ENCODE results near the gene C1orf105.

Gene C1orf105

DNA sequence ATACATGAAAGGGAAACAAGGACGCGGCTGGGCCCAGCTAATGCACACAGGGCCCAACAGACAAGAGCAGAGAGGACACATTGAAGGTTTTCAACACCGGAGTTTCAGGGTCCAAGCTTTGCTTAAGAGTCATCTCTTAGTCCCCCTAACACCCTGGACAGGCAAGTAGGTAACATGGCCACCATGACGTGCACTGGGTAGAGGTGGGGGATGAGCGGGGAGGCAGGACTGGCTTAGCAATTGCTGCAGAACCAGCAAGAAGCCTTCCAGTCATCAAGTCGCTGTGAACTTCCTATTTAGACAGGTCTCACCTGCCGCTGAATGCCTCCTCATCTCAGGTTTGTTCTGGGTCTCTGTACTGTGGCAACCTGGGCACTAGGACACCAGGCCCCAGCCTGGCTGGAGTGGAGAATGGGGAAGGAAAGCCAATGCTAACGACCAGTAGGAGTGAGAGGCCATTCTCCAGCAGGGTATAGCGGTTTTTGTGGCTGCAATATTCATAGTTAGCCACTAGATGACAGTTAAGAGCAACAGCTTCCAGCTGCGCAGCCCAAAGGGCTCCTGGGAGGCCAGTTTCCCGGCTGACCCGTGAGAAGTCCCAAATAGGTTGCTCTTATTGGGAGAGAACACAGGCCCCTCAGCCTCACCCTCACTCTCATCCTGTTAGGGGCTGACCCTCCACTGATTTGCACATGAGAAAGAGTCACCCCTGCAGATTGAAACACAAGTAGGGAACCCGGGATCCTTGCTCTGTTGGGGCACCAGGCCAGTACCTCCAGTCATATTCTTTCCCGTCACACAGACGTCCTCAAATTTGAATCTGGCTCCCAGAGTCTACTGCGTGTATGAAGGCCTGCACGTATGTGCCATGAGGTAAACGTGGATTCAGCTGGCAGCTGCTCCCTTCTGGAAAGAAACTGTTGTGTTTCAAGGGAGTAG lies 29.4 kb downstream of the C1orf105 start:
- H3K27me3 Mint-ChIP-seq, result peaks cover 3% of the 10 kb centered on the region
- peaks cover 6% of the 10 kb centered on the region for H3K4me1 Mint-ChIP-seq
- H3K9me3 Mint-ChIP-seq, result no peaks in the 10 kb centered on the region
- H3K4me3 Mint-ChIP-seq, result no peak overlapping the region
- DNase-seq (ENCODE audit: low spot score in 2 of 2) (peak; percentile 34 to 37), ATAC-seq (ENCODE audit: low read depth) (peak; percentile 88)
- no peaks in the 10 kb centered on the region for H3K36me3 Mint-ChIP-seq
- no peak overlapping the region for H3K27ac Mint-ChIP-seq

DNA sequence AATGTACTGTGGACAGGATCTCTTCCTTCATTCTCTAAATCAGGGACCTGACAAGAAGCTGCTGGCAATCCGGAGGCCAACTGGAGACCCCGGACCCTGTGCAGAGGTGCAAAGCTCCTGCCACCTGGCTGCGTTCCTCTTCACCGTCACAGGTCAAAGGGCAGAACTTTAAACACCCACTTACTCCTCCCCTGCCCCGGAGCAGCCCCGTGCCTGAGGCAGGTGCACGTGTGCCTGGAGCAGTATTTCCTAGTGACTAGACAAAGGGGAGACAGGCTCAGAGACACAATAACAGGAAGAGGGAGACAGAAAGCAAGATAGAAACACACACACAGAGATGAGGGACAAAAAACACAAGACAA lies 30.0 kb downstream of the C1orf105 start:
- Mint-ChIP-seq H3K4me1 (peaks cover 6% of the 10 kb centered on the region), H3K9me3 (no peaks in the 10 kb centered on the region), H3K4me3 (no peak overlapping the region), H3K36me3 (no peaks in the 10 kb centered on the region), H3K27ac (no peak overlapping the region), H3K27me3 (peaks cover 3% of the 10 kb centered on the region)
- DNase-seq (ENCODE audit: low spot score in 2 of 2), result no peak
- no peak for ATAC-seq (ENCODE audit: low read depth)

DNA sequence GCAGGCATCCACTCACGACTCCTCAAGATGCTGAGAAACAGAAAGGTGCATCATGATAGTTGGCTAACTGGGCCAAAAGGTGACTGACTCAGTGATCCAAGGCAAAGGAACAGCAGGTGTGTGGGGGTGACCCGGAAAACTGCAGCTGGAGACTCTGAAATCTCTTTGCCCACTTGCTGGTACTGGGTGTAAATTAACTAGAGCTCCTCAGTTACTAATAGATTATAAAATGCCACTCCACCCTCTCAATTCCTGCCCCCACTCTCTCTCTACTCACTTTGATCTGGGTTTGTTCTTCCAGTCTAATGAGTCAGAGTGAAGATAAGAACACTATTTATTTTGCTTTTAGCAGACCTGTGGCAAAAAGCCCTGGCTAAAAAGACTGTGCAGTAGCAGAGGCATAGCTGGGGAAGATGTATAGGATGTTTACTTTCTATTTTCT lies 30.5 kb downstream of the C1orf105 start:
- H3K9me3 Mint-ChIP-seq, result no peaks in the 10 kb centered on the region
- H3K27ac Mint-ChIP-seq, result no peak overlapping the region
- no peak for ATAC-seq (ENCODE audit: low read depth)
- peaks cover 6% of the 10 kb centered on the region for H3K4me1 Mint-ChIP-seq
- peaks cover 3% of the 10 kb centered on the region for H3K27me3 Mint-ChIP-seq
- no peaks in the 10 kb centered on the region for H3K36me3 Mint-ChIP-seq
- H3K4me3 Mint-ChIP-seq, result no peak overlapping the region
- DNase-seq (ENCODE audit: low spot score in 2 of 2), result no peak

DNA sequence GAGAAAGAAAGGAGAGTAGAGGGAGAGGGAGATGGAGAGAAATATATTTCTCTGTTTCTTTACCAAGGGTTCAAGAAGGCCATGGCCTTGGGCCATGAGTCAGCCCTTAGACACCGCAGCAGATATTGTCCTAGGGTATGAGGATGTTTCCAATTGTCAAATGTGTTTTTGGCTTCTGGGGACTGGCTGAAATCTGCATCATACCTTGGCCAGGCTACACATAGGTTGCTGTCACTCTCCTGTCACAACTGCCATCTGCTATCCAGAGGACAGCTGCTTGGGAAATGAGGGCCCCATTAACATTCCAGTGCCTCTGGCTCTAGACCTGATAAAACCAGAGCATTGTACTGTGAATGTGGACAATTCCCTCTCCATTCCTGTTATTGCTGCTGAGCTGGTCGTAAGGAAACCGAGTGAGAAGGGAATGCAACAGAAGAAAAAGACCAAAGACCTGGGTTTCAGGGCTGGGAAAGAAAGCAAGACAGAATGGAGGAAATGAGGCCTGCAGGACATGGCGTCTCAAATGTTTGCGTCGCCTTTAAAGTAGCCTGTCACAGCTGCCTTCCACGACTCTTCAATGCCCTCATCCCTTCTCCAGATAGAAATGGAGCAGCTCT lies 32.2 kb downstream of the C1orf105 start:
- H3K36me3 Mint-ChIP-seq, result no peaks in the 10 kb centered on the region
- H3K4me1 Mint-ChIP-seq, result peaks cover 6% of the 10 kb centered on the region
- DNase-seq (ENCODE audit: low spot score in 2 of 2) (no peak), ATAC-seq (ENCODE audit: low read depth) (no peak)
- no peak overlapping the region for H3K4me3 Mint-ChIP-seq
- no peak overlapping the region for H3K27ac Mint-ChIP-seq
- H3K27me3 Mint-ChIP-seq, result peaks cover 11% of the 10 kb centered on the region
- no peaks in the 10 kb centered on the region for H3K9me3 Mint-ChIP-seq

DNA sequence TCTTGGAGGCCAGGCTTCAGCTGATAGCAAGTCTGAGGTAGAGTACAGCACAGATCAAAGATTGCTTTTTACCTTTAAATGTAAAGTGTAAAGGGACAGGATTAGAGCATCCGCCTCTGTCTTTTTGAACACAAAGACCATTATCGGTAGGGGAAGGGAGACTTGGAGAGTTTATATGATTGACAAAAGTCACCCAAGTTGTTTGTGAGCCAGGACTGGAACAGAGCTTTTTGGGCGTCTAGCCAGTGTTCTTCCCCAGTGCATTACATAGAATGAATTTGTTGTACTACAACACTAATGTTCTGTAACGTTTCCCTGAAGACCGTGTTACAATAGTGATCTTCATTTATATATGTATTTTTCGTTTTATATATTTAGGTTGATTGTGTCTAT lies 32.7 kb downstream of the C1orf105 start:
- no peak overlapping the region for H3K27ac Mint-ChIP-seq
- ATAC-seq (ENCODE audit: low read depth) (no peak), DNase-seq (ENCODE audit: low spot score in 2 of 2) (no peak)
- peaks cover 11% of the 10 kb centered on the region for H3K27me3 Mint-ChIP-seq
- no peaks in the 10 kb centered on the region for H3K9me3 Mint-ChIP-seq
- no peaks in the 10 kb centered on the region for H3K36me3 Mint-ChIP-seq
- H3K4me1 Mint-ChIP-seq, result peaks cover 6% of the 10 kb centered on the region
- H3K4me3 Mint-ChIP-seq, result no peak overlapping the region

DNA sequence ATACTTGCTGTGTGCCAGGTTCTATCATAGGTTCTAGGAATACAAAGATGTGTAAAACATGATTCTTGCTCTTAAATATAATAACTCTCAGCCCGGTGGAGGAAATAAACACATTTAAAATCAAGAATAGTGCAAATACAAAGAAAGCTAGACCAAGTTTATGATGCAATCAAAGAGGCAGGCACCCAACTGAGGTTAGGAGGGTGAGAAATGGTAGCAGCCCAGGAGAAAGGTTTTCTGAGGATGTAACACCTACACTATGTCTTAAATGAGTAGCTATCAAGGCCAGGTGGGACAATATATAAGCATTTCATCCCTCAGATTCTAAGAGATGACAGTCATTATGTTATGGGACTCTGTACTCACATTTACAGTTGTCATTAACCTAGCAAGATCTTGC lies 33.1 kb downstream of the C1orf105 start:
- Mint-ChIP-seq H3K4me3 (no peak overlapping the region), H3K9me3 (no peaks in the 10 kb centered on the region), H3K27me3 (peaks cover 11% of the 10 kb centered on the region), H3K27ac (no peak overlapping the region), H3K4me1 (peaks cover 6% of the 10 kb centered on the region), H3K36me3 (no peaks in the 10 kb centered on the region)
- DNase-seq (ENCODE audit: low spot score in 2 of 2) (no peak), ATAC-seq (ENCODE audit: low read depth) (no peak)

DNA sequence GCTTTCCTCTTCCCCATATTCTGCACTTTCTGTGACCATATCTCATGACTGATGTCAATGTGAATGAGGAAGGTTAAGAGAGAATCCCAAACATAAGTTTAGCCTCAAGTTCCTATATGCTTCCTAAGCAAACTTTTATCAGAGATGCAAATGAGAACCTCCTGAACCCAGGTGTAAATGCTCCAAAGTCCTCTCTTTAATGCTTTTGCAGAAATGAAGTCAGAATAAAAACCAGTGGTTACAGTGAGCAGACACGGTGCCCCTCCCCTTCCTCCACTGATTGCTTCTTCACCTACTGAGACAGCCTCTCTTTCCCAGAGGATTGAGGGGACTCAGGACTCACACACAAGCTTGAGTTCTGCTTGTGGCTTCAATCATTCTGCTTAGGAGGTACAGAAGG lies 35.0 kb downstream of the C1orf105 start:
- peaks cover 11% of the 10 kb centered on the region for H3K27me3 Mint-ChIP-seq
- no peak overlapping the region for H3K27ac Mint-ChIP-seq
- H3K4me3 Mint-ChIP-seq, result no peak overlapping the region
- DNase-seq (ENCODE audit: low spot score in 2 of 2) (no peak), ATAC-seq (ENCODE audit: low read depth) (no peak)
- H3K4me1 Mint-ChIP-seq, result no peaks in the 10 kb centered on the region
- no peaks in the 10 kb centered on the region for H3K36me3 Mint-ChIP-seq
- no peaks in the 10 kb centered on the region for H3K9me3 Mint-ChIP-seq

DNA sequence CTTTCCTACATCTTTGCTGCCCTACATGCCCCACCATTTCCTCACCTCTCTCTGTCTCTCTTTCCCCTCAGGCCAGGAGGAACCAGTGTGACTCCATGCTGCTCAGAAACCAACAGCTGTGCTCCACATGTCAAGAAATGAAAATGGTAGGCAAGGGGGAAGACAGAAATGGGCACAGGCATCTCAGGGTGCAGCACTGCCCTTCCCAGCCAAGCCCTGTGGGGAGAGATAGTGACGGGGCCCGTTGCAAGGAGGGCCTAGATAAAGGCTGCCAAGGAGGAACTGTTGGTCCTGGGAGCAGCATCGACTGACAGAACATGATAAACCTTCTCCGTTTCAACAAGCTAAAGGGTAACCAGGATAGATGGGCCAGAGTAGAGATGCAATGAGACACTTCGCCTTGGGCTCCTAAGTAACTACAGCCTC lies 35.9 kb downstream of the C1orf105 start:
- H3K27me3 Mint-ChIP-seq, result peaks cover 11% of the 10 kb centered on the region
- no peaks in the 10 kb centered on the region for H3K9me3 Mint-ChIP-seq
- no peak for DNase-seq (ENCODE audit: low spot score in 2 of 2)
- H3K4me1 Mint-ChIP-seq, result no peaks in the 10 kb centered on the region
- ATAC-seq (ENCODE audit: low read depth), result no peak
- no peaks in the 10 kb centered on the region for H3K36me3 Mint-ChIP-seq
- H3K27ac Mint-ChIP-seq, result no peak overlapping the region
- no peak overlapping the region for H3K4me3 Mint-ChIP-seq

DNA sequence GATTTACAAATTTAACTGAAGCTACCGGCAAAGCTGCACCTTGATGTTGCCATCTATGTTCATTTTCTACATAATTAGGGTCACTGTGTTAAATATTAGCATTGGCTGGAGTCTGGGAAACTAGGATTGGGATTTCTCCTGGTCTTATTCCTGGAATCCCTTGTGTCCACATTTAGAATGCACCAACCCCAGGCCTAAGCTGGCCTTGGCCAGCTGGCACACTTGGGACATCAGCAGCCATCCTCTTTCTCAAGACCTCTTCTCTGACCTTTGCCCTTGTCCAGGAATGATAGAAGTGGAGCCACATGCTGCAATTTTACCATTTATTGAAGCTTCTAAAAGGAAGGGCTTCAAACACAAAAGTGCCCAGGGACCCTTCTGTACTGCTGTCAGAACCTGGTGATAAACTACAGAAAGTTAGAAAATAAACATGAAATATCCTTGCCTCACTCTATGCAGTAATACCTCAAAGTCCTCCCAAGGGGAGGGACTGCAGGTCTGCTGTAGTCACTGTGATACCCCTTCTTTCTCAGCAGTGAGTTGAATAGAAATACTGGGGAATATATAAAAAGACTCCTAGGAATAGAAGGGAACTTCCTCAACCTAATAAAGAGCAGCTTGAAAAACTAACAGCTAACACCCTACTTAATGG lies 37.1 kb downstream of the C1orf105 start:
- no peaks in the 10 kb centered on the region for H3K36me3 Mint-ChIP-seq

DNA sequence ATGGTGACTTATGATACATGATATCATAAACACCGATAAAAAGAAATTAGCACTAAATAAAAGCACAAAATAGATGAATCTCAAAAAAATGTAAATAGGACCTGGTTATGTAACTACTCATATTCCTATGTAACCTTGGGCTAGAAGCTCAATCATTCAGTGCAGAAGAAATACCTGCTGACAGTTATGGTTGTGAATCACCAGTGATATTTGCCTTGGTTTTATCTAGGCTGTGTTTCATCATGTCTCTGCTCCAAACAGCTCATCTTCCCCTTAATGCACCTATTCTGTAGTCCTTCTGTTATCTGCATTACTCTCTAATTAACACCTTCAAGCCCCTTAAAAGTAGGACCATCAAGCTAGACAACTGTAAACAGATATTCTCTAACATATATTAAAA lies 39.7 kb downstream of the C1orf105 start:
- no peak for ATAC-seq (ENCODE audit: low read depth)
- DNase-seq (ENCODE audit: low spot score in 2 of 2), result no peak
- no peak overlapping the region for H3K27ac Mint-ChIP-seq

More for the DNA sequence above, 37.1 kb downstream of the C1orf105 start:
- no peak overlapping the region for H3K27ac Mint-ChIP-seq
- ATAC-seq (ENCODE audit: low read depth), result no peak
- H3K4me1 Mint-ChIP-seq, result no peaks in the 10 kb centered on the region
- H3K9me3 Mint-ChIP-seq, result no peaks in the 10 kb centered on the region
- peaks cover 11% of the 10 kb centered on the region for H3K27me3 Mint-ChIP-seq
- H3K4me3 Mint-ChIP-seq, result no peak overlapping the region
- DNase-seq (ENCODE audit: low spot score in 2 of 2), result no peak

DNA sequence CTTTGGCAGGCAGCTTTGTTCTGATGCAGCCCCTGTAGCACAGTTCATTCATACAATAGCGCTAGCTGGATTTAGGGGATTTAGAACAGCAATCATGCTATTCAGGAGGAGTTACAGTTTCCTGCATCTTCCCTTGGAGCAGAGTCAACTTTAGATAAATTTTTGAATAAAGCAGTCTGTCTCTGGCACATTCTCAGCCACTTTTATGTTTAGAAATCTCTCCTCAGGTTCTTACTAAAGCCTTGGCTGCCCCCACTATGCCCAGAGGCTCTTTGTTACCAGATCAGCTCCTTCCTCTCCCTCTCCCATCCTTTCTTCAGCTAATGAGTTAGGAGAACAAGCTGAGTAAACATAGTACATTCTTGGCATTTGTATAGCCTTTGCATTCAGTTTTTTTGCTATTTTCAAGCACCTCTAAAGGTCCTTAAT lies 40.4 kb downstream of the C1orf105 start:
- ATAC-seq (ENCODE audit: low read depth), result no peak
- Mint-ChIP-seq H3K4me3 (no peak overlapping the region), H3K27ac (no peak overlapping the region), H3K36me3 (no peaks in the 10 kb centered on the region), H3K9me3 (no peaks in the 10 kb centered on the region), H3K27me3 (peaks cover 9% of the 10 kb centered on the region), H3K4me1 (no peaks in the 10 kb centered on the region)
- DNase-seq (ENCODE audit: low spot score in 2 of 2), result no peak

More for the DNA sequence above, 39.7 kb downstream of the C1orf105 start:
- Mint-ChIP-seq H3K4me3 (no peak overlapping the region), H3K36me3 (no peaks in the 10 kb centered on the region), H3K9me3 (no peaks in the 10 kb centered on the region), H3K4me1 (no peaks in the 10 kb centered on the region), H3K27me3 (peaks cover 8% of the 10 kb centered on the region)

DNA sequence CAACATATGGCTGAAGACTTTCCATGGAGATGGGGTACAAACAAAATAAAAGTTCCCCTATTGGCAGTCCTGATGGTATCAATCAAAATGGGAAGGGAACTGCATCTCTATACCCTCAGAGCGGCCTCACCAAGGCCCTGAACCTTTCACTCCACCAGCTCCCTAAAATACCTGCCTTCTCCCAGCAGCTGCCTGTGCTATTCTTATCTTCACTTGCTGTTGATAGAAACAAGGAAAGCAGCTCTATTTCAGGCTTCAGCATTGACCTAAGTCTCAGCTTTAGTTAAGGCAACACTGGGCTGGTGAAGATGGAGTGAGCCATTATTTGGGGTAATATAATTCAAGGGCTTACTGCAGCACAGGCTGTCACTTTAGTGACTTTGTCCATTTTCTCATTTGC lies 45.1 kb downstream of the C1orf105 start:
- Mint-ChIP-seq H3K4me1 (no peaks in the 10 kb centered on the region), H3K4me3 (no peak overlapping the region), H3K27me3 (peaks cover 5% of the 10 kb centered on the region), H3K36me3 (no peaks in the 10 kb centered on the region), H3K27ac (no peak overlapping the region), H3K9me3 (no peaks in the 10 kb centered on the region)
- DNase-seq (ENCODE audit: low spot score in 2 of 2) (no peak), ATAC-seq (ENCODE audit: low read depth) (no peak)

DNA sequence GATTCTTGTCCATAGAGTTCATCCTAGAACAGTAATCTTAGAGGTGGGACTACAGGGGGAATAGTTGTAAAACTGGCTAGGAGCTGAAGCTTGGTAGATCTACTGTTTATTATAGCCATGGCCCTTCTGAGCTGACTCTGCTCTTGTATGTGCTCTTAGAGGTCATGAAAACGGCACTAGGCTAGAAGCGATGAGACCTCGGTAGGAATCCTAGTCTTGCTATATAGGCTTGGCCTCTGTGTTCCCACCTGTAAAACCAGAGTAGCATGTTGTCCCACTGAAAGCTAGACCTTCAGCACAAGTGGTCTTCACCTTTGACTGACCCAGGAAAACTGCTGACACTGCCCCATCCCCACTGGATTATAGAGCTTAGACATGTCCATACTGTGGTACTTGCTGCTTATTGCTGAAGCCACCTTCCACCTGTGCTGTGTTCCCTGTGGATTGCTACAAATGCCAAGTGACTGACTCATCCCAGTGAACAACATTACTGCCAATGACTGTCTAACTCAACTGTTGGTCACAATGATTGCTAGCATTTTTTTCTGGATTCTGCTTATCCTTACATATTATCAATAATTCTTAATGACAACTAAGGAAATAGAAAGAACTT lies 46.4 kb downstream of the C1orf105 start:
- DNase-seq (ENCODE audit: low spot score in 2 of 2) (no peak), ATAC-seq (ENCODE audit: low read depth) (no peak)
- H3K36me3 Mint-ChIP-seq, result no peaks in the 10 kb centered on the region
- H3K27me3 Mint-ChIP-seq, result peaks cover 5% of the 10 kb centered on the region
- H3K9me3 Mint-ChIP-seq, result no peaks in the 10 kb centered on the region
- H3K27ac Mint-ChIP-seq, result no peak overlapping the region
- H3K4me1 Mint-ChIP-seq, result no peaks in the 10 kb centered on the region
- H3K4me3 Mint-ChIP-seq, result no peak overlapping the region

DNA sequence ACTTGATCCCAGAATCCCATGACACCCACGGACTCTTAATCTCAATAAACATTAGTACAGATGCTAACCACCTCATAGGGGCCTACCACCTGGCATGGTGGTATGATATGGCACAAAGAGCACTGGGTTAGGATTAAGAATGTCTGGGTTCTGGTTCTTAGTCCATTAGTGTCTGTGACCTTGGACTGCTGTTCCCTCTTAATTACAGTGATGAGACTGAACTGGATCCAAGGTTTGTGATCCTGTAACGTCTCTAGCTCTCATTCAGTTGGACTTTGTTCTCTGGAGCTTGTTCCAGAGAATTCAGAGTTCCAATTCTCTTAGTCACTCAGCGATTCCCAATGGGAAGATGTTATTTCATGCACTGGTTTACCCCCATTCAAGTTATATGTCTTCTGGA lies 47.0 kb downstream of the C1orf105 start:
- DNase-seq (ENCODE audit: low spot score in 2 of 2), result no peak
- Mint-ChIP-seq H3K36me3 (no peaks in the 10 kb centered on the region), H3K4me1 (no peaks in the 10 kb centered on the region), H3K27ac (no peak overlapping the region), H3K4me3 (no peak overlapping the region), H3K27me3 (peaks cover 5% of the 10 kb centered on the region), H3K9me3 (no peaks in the 10 kb centered on the region)
- ATAC-seq (ENCODE audit: low read depth), result no peak
